ENCODE results near the gene SPTSSB.

Gene SPTSSB

GRCh38 chr3:161393803-161394202 lies 22.5 kb upstream of the SPTSSB start:
- in situ Hi-C loops (cut with MboI; ENCODE audit: low sequenced_read_pairs), result no loop called here

- in situ Hi-C loops (cut with MboI; ENCODE audit: low sequenced_read_pairs), result no loop called here
Measured at GRCh38 chr3:161393310-161393709, 22.0 kb upstream of the SPTSSB start.

GRCh38 chr3:161392853-161393252 lies 21.5 kb upstream of the SPTSSB start:
- in situ Hi-C loops (cut with MboI; ENCODE audit: low sequenced_read_pairs), result no loop called here

GRCh38 chr3:161390200-161390599 lies 18.9 kb upstream of the SPTSSB start:
- in situ Hi-C loops (cut with MboI; ENCODE audit: low sequenced_read_pairs), result no loop called here

- in situ Hi-C loops (cut with MboI; ENCODE audit: low sequenced_read_pairs), result no loop called here
Measured at GRCh38 chr3:161389445-161390035, 18.2 kb upstream of the SPTSSB start.

GRCh38 chr3:161388855-161389254 lies 17.5 kb upstream of the SPTSSB start:
- in situ Hi-C loops (cut with MboI; ENCODE audit: low sequenced_read_pairs), result no loop called here

GRCh38 chr3:161386991-161387770 lies 15.9 kb upstream of the SPTSSB start:
- in situ Hi-C loops (cut with MboI; ENCODE audit: low sequenced_read_pairs), result no loop called here

- in situ Hi-C loops (cut with MboI; ENCODE audit: low sequenced_read_pairs), result no loop called here
Measured at GRCh38 chr3:161372321-161373260, 1.3 kb upstream of the SPTSSB start.

GRCh38 chr3:161369531-161369930 lies 1.8 kb downstream of the SPTSSB start:
- in situ Hi-C loops (cut with MboI; ENCODE audit: low sequenced_read_pairs), result no loop called here

- in situ Hi-C loops (cut with MboI; ENCODE audit: low sequenced_read_pairs), result no loop called here
Measured at GRCh38 chr3:161366094-161366493, 5.2 kb downstream of the SPTSSB start.

GRCh38 chr3:161358488-161358887 lies 12.8 kb downstream of the SPTSSB start:
- in situ Hi-C loops (cut with MboI; ENCODE audit: low sequenced_read_pairs), result no loop called here

GRCh38 chr3:161356287-161356686 lies 15.0 kb downstream of the SPTSSB start:
- in situ Hi-C loops (cut with MboI; ENCODE audit: low sequenced_read_pairs), result no loop called here

GRCh38 chr3:161355508-161355907 lies 15.8 kb downstream of the SPTSSB start:
- in situ Hi-C loops (cut with MboI; ENCODE audit: low sequenced_read_pairs), result no loop called here

GRCh38 chr3:161354554-161354953 lies 16.8 kb downstream of the SPTSSB start:
- in situ Hi-C loops (cut with MboI; ENCODE audit: low sequenced_read_pairs), result no loop called here

- in situ Hi-C loops (cut with MboI; ENCODE audit: low sequenced_read_pairs), result no loop called here
Measured at GRCh38 chr3:161351330-161351729, 20.0 kb downstream of the SPTSSB start.

GRCh38 chr3:161350916-161351315 lies 20.4 kb downstream of the SPTSSB start:
- in situ Hi-C loops (cut with MboI; ENCODE audit: low sequenced_read_pairs), result no loop called here

- in situ Hi-C loops (cut with MboI; ENCODE audit: low sequenced_read_pairs), result no loop called here
Measured at GRCh38 chr3:161349529-161350312, 21.6 kb downstream of the SPTSSB start.

- in situ Hi-C loops (cut with MboI; ENCODE audit: low sequenced_read_pairs), result no loop called here
Measured at GRCh38 chr3:161348796-161349400, 22.4 kb downstream of the SPTSSB start.

- in situ Hi-C loops (cut with MboI; ENCODE audit: low sequenced_read_pairs), result no loop called here
Measured at GRCh38 chr3:161347726-161348125, 23.6 kb downstream of the SPTSSB start.

GRCh38 chr3:161345023-161345422 lies 26.3 kb downstream of the SPTSSB start:
- in situ Hi-C loops (cut with MboI; ENCODE audit: low sequenced_read_pairs), result no loop called here
